Inflammatory macrophage (primary cell): ENCODE data around the gene ZNF136.

ENCODE experiments used
- DNase-seq, 2 donors: peaks; one replicate each; pipeline ENCODE4 v3.0.0-alpha.2; 2020 to 2022
- total RNA-seq, 18 experiments: gene quantifications; one replicate each; lab custom pipeline; 2026; ENCODE audit warnings: mixed read lengths in 6 of 18, inconsistent platforms in 2 of 18; lab: John Stamatoyannopoulos, UW

The ZNF136 gene
- total RNA-seq = 14.2 to 30.3 (median 18.9) reads per million in 18 experiments

GRCh38 chr19:12162882-12163806 lies at the start of gene ZNF136:
Gene ZNF136 (plus strand): TSS chr19:12163096. CDS start chr19:12163204, 108 bp downstream.
- DNase-seq = peak; percentile 97

GRCh38 chr19:12113121-12113520 lies 49.8 kb upstream of the ZNF136 start:
- DNase-seq = no peak

- no peak for DNase-seq
Measured at GRCh38 chr19:12117201-12117970, 45.5 kb upstream of the ZNF136 start.

- peak; percentile 22 to 43 for DNase-seq
Measured at GRCh38 chr19:12126707-12127106, 36.2 kb upstream of the ZNF136 start.

- DNase-seq = no peak
Measured at GRCh38 chr19:12133069-12133468, 29.8 kb upstream of the ZNF136 start.

GRCh38 chr19:12137221-12137940 lies 25.5 kb upstream of the ZNF136 start:
- DNase-seq = peak in 1 of 2 donors; percentile 49

GRCh38 chr19:12139269-12139668 lies 23.6 kb upstream of the ZNF136 start:
- no peak for DNase-seq

GRCh38 chr19:12139885-12140544 lies 22.9 kb upstream of the ZNF136 start, which contains the start of gene ZNF20:
Gene ZNF20 (minus strand): TSS chr19:12140350. CDS start chr19:12140182, 168 bp downstream.
- DNase-seq = peak; percentile 96 to 98

GRCh38 chr19:12140545-12141404 lies 22.1 kb upstream of the ZNF136 start:
- peak; percentile 88 to 90 for DNase-seq

- no peak for DNase-seq
Measured at GRCh38 chr19:12141405-12141736, 21.5 kb upstream of the ZNF136 start.

- DNase-seq = no peak
Measured at GRCh38 chr19:12145348-12145747, 17.5 kb upstream of the ZNF136 start.

- no peak for DNase-seq
Measured at GRCh38 chr19:12155324-12155860, 7.5 kb upstream of the ZNF136 start.

- DNase-seq = peak; percentile 38 to 72
Measured at GRCh38 chr19:12156223-12157058, 6.5 kb upstream of the ZNF136 start, which contains the start of gene ZNF625. Gene ZNF625 (minus strand): TSS chr19:12156734. CDS start chr19:12156558, 176 bp downstream.

GRCh38 chr19:12159773-12160414 lies 3.0 kb upstream of the ZNF136 start:
- DNase-seq = no peak

GRCh38 chr19:12162513-12162881 lies 399 bp upstream of the ZNF136 start:
- DNase-seq = no peak

- peak; percentile 44 to 46 for DNase-seq
Measured at GRCh38 chr19:12163826-12164225, 930 bp downstream of the ZNF136 start.

- DNase-seq = peak in 1 of 2 donors; percentile 20
Measured at GRCh38 chr19:12166626-12167025, 3.7 kb downstream of the ZNF136 start.

GRCh38 chr19:12180377-12180776 lies 17.5 kb downstream of the ZNF136 start:
- no peak for DNase-seq

GRCh38 chr19:12187625-12188024 lies 24.7 kb downstream of the ZNF136 start:
- no peak for DNase-seq
